Effector memory CD4-positive, alpha-beta T cell (primary cell): ENCODE measurements around the gene SEPTIN2.
A peak's percentile ranks its signal among the peaks of the same experiment; 100 is the strongest.

Experiments
- DNase-seq, 3 donors: peaks; one replicate each; pipeline ENCODE4 v3.0.0-alpha.2; 2020
- H3K27ac ChIP-seq: 2 replicates; pipeline ENCODE4 v1.7.0; 2013; ENCODE audit warnings: mild to moderate bottlenecking, low read length, moderate library complexity; ENCODE audit not compliant: insufficient read depth, poor library complexity, severe bottlenecking
- H3K27me3 ChIP-seq: replicated peaks from 2 replicates; pipeline ENCODE4 v1.7.0; 2013; ENCODE audit warnings: mild to moderate bottlenecking, low read length; ENCODE audit not compliant: insufficient read depth, control insufficient read depth, poor library complexity, severe bottlenecking
- H3K36me3 ChIP-seq: 2 replicates; pipeline ENCODE4 v1.7.0; 2013; ENCODE audit warnings: mild to moderate bottlenecking, low read length, moderate library complexity; ENCODE audit not compliant: control insufficient read depth, insufficient read depth
- H3K4me1 ChIP-seq: 2 replicates; pipeline ENCODE4 v1.7.0; 2013; ENCODE audit warnings: low read length, mild to moderate bottlenecking; ENCODE audit not compliant: control insufficient read depth, insufficient read depth, poor library complexity, severe bottlenecking
- H3K4me3 ChIP-seq: 2 replicates; pipeline ENCODE4 v1.7.0; 2013; ENCODE audit warnings: low read length, low read depth, mild to moderate bottlenecking; ENCODE audit not compliant: insufficient read depth, poor library complexity, severe bottlenecking
- H3K9me3 ChIP-seq: 2 replicates; pipeline ENCODE4 v1.7.0; 2013; ENCODE audit warnings: mild to moderate bottlenecking, low read length, moderate library complexity; ENCODE audit not compliant: control insufficient read depth

Gene SEPTIN2

DNA sequence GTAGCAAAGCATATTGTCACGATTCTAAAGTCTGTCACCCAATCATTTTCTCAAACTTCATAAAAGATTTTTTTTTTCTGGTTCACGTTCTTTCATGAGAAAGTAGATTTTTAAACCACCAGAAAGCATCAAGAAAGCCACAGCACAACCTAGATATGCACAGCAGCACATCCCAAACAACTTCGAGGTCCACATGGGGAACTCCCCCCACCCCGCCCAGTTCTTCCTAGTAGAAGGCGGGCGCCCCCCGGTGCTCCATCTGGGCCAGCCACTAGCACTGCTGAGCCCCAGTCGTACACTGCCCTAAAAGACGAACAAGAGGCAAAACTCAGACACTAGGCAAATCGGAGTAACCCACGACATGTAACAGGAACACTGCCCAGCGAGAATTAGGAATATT lies 15.7 kb upstream of the SEPTIN2 start:
- no peak overlapping the region for H3K4me3 ChIP-seq
- no peaks in the 10 kb centered on the region for H3K36me3 ChIP-seq
- peak in 1 of 3 donors; percentile 16 for DNase-seq
- no peak overlapping the region for H3K27ac ChIP-seq
- H3K27me3 ChIP-seq = no peaks in the 10 kb centered on the region
- peaks cover 8% of the 10 kb centered on the region for H3K4me1 ChIP-seq
- H3K9me3 ChIP-seq = no peaks in the 10 kb centered on the region

DNA sequence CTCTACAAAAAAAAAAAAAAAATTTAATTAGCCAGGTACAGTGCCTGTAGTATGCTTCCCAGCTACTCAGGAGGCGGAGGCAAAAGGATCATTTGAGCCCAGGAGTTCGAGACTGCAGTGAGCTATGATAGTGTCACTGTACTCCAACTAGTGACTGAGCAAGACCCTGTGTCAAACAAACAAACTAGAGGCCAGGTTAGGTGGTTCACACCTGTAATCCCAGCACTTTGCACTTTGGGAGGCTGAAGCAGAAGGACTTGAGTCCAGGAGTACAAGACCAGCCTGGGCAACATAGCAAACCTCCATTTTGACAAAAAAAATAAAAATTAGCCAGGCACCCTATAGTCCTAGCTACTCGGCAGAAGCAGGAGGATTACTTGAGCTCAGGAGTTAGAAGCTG lies 13.6 kb upstream of the SEPTIN2 start:
- no peaks in the 10 kb centered on the region for H3K27me3 ChIP-seq
- peaks cover 12% of the 10 kb centered on the region for H3K4me1 ChIP-seq
- no peak for DNase-seq
- H3K9me3 ChIP-seq = no peaks in the 10 kb centered on the region
- H3K4me3 ChIP-seq = no peak overlapping the region
- no peak overlapping the region for H3K27ac ChIP-seq
- no peaks in the 10 kb centered on the region for H3K36me3 ChIP-seq

DNA sequence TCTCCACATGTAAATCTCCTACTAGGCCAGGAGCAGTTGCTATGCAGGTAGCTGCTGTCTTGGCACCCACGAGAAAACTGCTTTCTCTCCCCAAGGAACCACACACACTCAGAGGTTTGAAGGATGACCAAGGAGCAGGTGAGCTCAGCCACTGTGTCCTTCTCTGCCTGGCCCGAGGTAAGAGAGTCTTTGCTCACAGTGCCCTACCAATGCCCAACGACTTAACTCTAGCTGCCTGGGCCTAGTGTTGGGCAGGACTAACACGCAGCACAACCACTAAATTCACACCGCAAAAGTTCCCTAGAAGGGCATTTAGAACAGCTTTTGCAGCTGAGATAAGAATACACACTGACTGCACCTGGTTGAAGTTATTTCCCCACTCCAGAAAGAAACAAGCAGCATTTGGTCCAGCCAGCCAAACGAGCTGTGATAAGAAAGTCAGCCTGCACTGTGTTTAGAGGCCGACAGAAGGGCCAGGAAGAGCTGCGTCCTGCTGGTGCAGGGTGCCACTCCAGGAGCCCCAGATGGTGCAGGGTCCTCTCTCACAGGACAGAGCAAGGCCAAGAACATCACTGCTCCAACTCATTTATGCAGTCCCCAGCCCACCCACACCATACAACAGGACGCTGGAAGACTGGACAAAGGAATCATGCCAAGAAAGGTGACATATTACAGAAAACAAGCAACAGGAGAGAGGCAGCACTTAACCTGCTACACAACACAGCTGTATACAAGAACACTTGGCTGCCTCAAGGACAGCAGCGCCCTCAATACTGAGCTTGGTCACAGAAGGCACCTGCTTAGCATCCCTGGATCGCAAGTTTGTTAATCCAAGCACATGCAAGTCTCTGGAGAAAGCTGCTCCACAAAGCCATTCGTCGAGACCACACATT lies 12.7 kb upstream of the SEPTIN2 start:
- DNase-seq = no peak
- Histone ChIP-seq H3K36me3 (no peaks in the 10 kb centered on the region), H3K27ac (no peak overlapping the region), H3K4me3 (no peak overlapping the region), H3K4me1 (peaks cover 12% of the 10 kb centered on the region), H3K9me3 (no peaks in the 10 kb centered on the region), H3K27me3 (no peaks in the 10 kb centered on the region)

- Histone ChIP-seq H3K9me3 (no peaks in the 10 kb centered on the region), H3K4me1 (peaks cover 15% of the 10 kb centered on the region)
Observed at GRCh38 chr2:241304039-241304670, 11.6 kb upstream of the SEPTIN2 start.

GRCh38 chr2:241307055-241307454 lies 8.7 kb upstream of the SEPTIN2 start:
- DNase-seq = no peak
- peak overlapping the region; percentile 15 for H3K27ac ChIP-seq
- H3K36me3 ChIP-seq = no peaks in the 10 kb centered on the region
- H3K27me3 ChIP-seq = no peaks in the 10 kb centered on the region
- no peak overlapping the region for H3K4me3 ChIP-seq
- H3K4me1 ChIP-seq = peaks cover 29% of the 10 kb centered on the region
- no peaks in the 10 kb centered on the region for H3K9me3 ChIP-seq

More at GRCh38 chr2:241304039-241304670, 11.6 kb upstream of the SEPTIN2 start:
- DNase-seq = no peak
- H3K4me3 ChIP-seq = no peak overlapping the region
- H3K27ac ChIP-seq = no peak overlapping the region
- no peaks in the 10 kb centered on the region for H3K36me3 ChIP-seq
- no peaks in the 10 kb centered on the region for H3K27me3 ChIP-seq

DNA sequence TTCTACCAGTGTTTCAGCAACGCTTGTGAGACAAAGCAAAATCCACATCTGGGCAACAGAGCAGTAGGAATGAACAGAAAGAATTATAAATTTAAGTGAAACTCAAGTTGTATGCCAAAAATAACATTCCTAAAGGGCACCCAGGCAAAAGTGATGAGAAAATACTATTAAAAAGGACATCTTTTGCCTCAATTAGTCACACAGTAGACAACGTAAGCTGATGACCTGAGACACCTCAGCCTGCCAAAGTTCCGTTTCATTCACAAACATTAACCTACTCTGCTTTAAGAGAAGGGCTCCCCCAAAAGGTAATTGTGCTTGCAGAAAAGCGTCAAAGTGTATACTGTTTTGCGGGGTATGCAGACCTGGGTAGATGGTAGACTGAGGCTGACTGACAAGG lies 7.5 kb upstream of the SEPTIN2 start:
- Histone ChIP-seq H3K9me3 (no peaks in the 10 kb centered on the region), H3K27ac (no peak overlapping the region), H3K27me3 (no peaks in the 10 kb centered on the region), H3K4me3 (no peak overlapping the region), H3K36me3 (no peaks in the 10 kb centered on the region), H3K4me1 (peaks cover 29% of the 10 kb centered on the region)
- DNase-seq = no peak

- H3K27ac ChIP-seq = peak overlapping the region; percentile 50
Observed at GRCh38 chr2:241308832-241309500, 6.8 kb upstream of the SEPTIN2 start.

DNA sequence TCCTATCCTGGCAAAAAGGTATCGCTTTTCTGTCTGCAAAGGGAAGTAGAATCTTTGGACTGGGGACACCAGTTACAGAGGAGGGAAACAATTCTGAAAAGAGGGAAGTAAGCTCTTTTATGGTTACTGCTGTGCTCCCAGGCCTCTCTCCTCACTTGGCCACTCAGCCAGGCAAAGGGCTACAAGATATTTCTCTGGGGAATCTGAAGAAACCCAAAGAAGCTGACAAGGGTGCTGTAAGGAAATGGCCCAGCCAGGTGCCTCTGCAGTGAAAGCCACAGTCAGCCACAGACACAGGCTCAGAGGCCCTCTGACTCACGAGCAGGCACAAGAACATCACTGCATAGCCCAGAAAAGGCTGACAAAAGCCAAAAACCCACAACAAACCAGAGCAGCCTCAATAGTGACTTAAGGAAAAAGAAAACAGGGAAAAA lies 6.0 kb upstream of the SEPTIN2 start:
- Histone ChIP-seq H3K27ac (peak overlapping the region; percentile 50), H3K9me3 (no peaks in the 10 kb centered on the region), H3K4me3 (no peak overlapping the region), H3K36me3 (no peaks in the 10 kb centered on the region), H3K4me1 (peaks cover 39% of the 10 kb centered on the region), H3K27me3 (no peaks in the 10 kb centered on the region)
- peak; percentile 43 to 58 (median 46) for DNase-seq

More at GRCh38 chr2:241308832-241309500, 6.8 kb upstream of the SEPTIN2 start:
- no peak for DNase-seq
- Histone ChIP-seq H3K27me3 (no peaks in the 10 kb centered on the region), H3K36me3 (no peaks in the 10 kb centered on the region), H3K9me3 (no peaks in the 10 kb centered on the region), H3K4me1 (peaks cover 31% of the 10 kb centered on the region), H3K4me3 (no peak overlapping the region)

DNA sequence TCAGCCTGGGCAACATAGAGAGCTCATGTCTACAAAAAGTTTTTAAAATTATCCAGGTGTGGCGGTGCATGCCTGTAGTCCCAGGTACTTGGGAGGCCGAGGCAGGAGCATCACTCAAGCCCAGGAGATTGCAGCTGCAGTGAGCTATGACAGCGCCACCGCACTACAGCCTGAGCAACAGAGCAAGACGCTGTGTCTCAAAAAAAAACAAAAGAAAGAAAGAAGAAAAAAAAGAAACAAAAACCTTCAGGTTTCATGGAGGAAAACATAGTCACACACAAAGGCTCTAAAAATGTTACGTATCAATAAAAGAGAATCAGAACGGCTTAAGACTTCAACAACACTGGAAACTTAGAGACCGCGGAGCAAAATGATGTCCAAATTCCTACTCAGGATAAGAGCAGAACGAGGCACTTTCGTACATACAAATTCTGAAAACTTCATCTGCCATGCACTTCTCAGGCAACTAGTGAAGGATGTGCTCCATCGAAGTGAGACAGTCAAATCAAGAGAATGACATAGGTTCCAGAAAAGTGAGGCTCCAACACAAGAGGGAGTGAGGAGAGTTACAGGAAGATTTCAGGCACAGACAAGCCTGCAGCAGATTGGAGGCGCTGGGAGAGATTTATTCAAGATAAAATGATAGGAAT lies 4.7 kb upstream of the SEPTIN2 start:
- Histone ChIP-seq H3K27ac (peak overlapping the region; percentile 50), H3K4me3 (no peak overlapping the region), H3K9me3 (no peaks in the 10 kb centered on the region), H3K36me3 (no peaks in the 10 kb centered on the region), H3K4me1 (peaks cover 35% of the 10 kb centered on the region), H3K27me3 (no peaks in the 10 kb centered on the region)
- no peak for DNase-seq
